OCI-LY1 (cell line): ENCODE results near the gene IMMP1L.

Experiments used
- CTCF ChIP-seq: fragments of 200-600 bp; sonication (generic), shearing (Covaris generic); IDR thresholded peaks from 2 replicates; pipeline ENCODE4 v1.5.1; 2017; ENCODE audit warnings: mild to moderate bottlenecking, antibody characterized with exemption, low read length, moderate library complexity, mixed read lengths
- EZH2 ChIP-seq: fragments of 200-600 bp; sonication (generic), shearing (Covaris generic); IDR thresholded peaks from 2 replicates; pipeline ENCODE4 v1.8.0; 2017; ENCODE audit warnings: borderline replicate concordance, mixed run types, mild to moderate bottlenecking, antibody characterized with exemption, low read length, moderate library complexity, mixed read lengths

GRCh38 chr11:31480930-31481329 is 28.5 kb downstream of the IMMP1L start:
- TF ChIP-seq CTCF = no peak
- TF ChIP-seq EZH2 = no peak
